Left cardiac atrium (tissue), 4 donors: ENCODE results near the gene MCAT. TPM values are rescaled to one million over a fixed set of nuclear protein-coding genes. Genes with fewer than 3 reads are reported as not detected.
A peak's percentile ranks its signal among the peaks of the same experiment; 100 is the strongest.

Experiments
- ATAC-seq, 2 donors: fragments of 200-7000 bp; cut with Tn5 transposase; one replicate each; pipeline ENCODE4 v1.9.1; 2020; ENCODE audit warnings: mild to moderate bottlenecking in 2 of 2, moderate library complexity in 2 of 2
- DNase-seq: peaks from one replicate; pipeline ENCODE4 v3.0.0-alpha.2; 2020
- intact Hi-C, 2 donors: fragments of 100-400 bp; cut with DNase I; formaldehyde crosslinking; loops; one replicate each; pipeline versions ENCODE4 v1.14.1 to v1.15.1; 2022 to 2023
- long read RNA-seq: library from polyadenylated mRNA; unstranded; transcript quantifications from one replicate; pipeline ENCODE4 v2.0.0, GENCODE V29; 2021
- total RNA-seq, 2 donors: library from RNA; stranded (reverse); fragmentation: NEBNext Ultra II Directional; extraction: Animal tissue kit (Norgen Biotek cat#: 25700); gene quantifications; one replicate each; pipeline ENCODE4 v1.2.1, GENCODE V29; 2021
- donor health status: DM: no; HTN: yes; CAD: no.
- donor health status: DM: no; HTN: yes; CAD: no; lungs with severe emphysema.
- donor health status: DM: yes; HTN: yes; CAD: no.
- donor health status: Dilated cardiomyopathy.

The MCAT gene
- total RNA-seq: 10 to 100 TPM; 10.4 to 12.7 TPM
- long read RNA-seq, transcript MCAT-201 (4 exons, 2,056 nt): major isoform, 5 of 11 reads
- long read RNA-seq, transcript MCAT-202 (3 exons, 1,134 nt): major isoform, 5 of 11 reads
- long read RNA-seq, partial matches to known transcripts: 0 of 11 reads
- long read RNA-seq, other reads (novel, unspliced or antisense): 1 of 11 reads

- intact Hi-C loops: no loop called here
- DNase-seq (peak; percentile 92), ATAC-seq (peak; percentile 93 to 96)
Measured at GRCh38 chr22:43142880-43143562, at the start of gene MCAT. TSS of gene MCAT (minus strand) at chr22:43143398. CDS start at chr22:43143348, 50 bp downstream.

- DNase-seq (no peak), ATAC-seq (no peak)
- intact Hi-C loops: no loop called here
Measured at GRCh38 chr22:43191831-43192230, 48.6 kb upstream of the MCAT start.

- intact Hi-C loops: no loop called here
- DNase-seq: no peak
Measured at GRCh38 chr22:43188829-43189545, 45.8 kb upstream of the MCAT start.

GRCh38 chr22:43187171-43188099, 44.2 kb upstream of the MCAT start:
- DNase-seq: peak; percentile 97
- intact Hi-C loops: no loop called here
- ATAC-seq: peak; percentile 92 to 96

More at GRCh38 chr22:43188829-43189545, 45.8 kb upstream of the MCAT start:
- no peak for ATAC-seq

GRCh38 chr22:43186272-43187170, 43.3 kb upstream of the MCAT start, which contains the start of gene TTLL12:
TSS of gene TTLL12 (minus strand) at chr22:43187134. CDS start at chr22:43187069, 65 bp downstream.
- intact Hi-C loops: no loop called here
- ATAC-seq (peak; percentile 32 to 69), DNase-seq (peak; percentile 49)

GRCh38 chr22:43185860-43186261, 42.7 kb upstream of the MCAT start:
- ATAC-seq (peak in 1 of 2 donors; percentile 3), DNase-seq (peak; percentile 65)
- intact Hi-C loops: no loop called here

GRCh38 chr22:43183496-43184277, 40.5 kb upstream of the MCAT start:
- intact Hi-C loops: no loop called here
- ATAC-seq (no peak), DNase-seq (no peak)

- intact Hi-C loops: no loop called here
- DNase-seq: no peak
- ATAC-seq: no peak
Measured at GRCh38 chr22:43182726-43183125, 39.5 kb upstream of the MCAT start.

GRCh38 chr22:43182118-43182517, 38.9 kb upstream of the MCAT start:
- intact Hi-C loops: no loop called here
- DNase-seq: no peak
- ATAC-seq: no peak

- intact Hi-C loops: no loop called here
- no peak for DNase-seq
- ATAC-seq: no peak
Measured at GRCh38 chr22:43181321-43182076, 38.3 kb upstream of the MCAT start.

- ATAC-seq (no peak), DNase-seq (no peak)
- intact Hi-C loops: no loop called here
Measured at GRCh38 chr22:43180670-43181069, 37.5 kb upstream of the MCAT start.

- intact Hi-C loops: loop anchor here in 1 of 2 donors (10.0 kb wide), 1 partner anchor 65 kb away; the partner anchor contains the start of gene BIK
- DNase-seq: no peak
- no peak for ATAC-seq
Measured at GRCh38 chr22:43179911-43180195, 36.7 kb upstream of the MCAT start.

GRCh38 chr22:43179146-43179910, 36.1 kb upstream of the MCAT start:
- no peak for DNase-seq
- no peak for ATAC-seq
- intact Hi-C loops: loop anchor here in 1 of 2 donors (10.0 kb wide), 1 partner anchor 65 kb away; the partner anchor contains the start of gene BIK

- intact Hi-C loops: loop anchor here in 1 of 2 donors (10.0 kb wide), 1 partner anchor 63 kb away; the partner anchor contains the start of gene BIK
- ATAC-seq (no peak), DNase-seq (peak; percentile 13)
Measured at GRCh38 chr22:43177479-43177878, 34.3 kb upstream of the MCAT start.

- intact Hi-C loops: loop anchor here in 1 of 2 donors (10.0 kb wide), 1 partner anchor 61 kb away; the partner anchor contains the start of gene BIK
- DNase-seq (no peak), ATAC-seq (no peak)
Measured at GRCh38 chr22:43176090-43176489, 32.9 kb upstream of the MCAT start.
